GM19395 (cell line): ENCODE results near the gene FN1.

Experiments used
- ATAC-seq: cut with Tn5 transposase; IDR thresholded peaks from one replicate; pipeline ENCODE4 v1.9.1; 2021; ENCODE audit warnings: mild to moderate bottlenecking, moderate library complexity; ENCODE audit not compliant: unreplicated experiment

Gene FN1

DNA sequence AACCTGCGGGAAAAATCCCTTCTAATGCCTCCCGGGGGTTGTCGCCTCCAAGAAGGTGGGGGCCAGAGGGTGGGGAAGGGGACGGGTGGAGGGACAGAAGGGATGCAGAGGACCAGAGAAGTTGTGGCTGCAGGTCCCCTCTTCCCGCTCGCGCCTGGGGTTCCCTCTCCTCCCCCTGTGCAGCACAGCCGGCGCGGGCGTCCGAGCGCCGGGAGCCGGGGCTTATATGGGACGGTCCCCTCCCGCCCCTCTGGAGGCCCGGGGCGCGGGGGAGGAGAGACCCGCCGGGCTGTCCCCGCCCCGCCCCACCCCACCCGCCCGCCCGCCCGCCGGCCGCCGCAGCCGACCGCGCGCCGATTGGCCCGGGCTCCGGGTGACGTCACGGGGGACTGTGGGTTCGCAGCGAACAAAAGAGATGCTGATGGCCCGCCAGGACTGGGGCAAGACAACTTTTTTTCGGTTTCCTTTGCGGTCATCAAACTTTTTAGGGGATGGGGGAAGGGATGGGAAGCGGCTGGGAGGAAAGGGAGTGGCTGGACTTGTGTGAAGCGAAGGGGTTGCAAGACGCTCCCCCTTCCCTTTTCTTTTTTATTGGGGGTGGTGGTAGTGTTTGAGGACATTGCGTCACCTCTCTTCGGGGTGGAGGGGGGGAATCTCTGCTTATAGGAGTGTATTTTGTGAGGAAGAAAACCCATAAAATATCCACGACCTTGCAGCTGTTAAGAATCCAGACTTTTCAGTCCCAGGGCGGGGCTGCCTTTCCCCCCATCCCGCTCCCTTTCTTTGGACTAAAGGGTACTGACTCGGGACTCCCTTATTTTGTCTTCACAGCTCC is at the start of gene FN1:
Gene FN1, minus strand, starts transcription at position 199 of the 835 bp plus-strand sequence. CDS start 266 bp downstream, outside the sequence.
- ATAC-seq: peak; percentile 82

DNA sequence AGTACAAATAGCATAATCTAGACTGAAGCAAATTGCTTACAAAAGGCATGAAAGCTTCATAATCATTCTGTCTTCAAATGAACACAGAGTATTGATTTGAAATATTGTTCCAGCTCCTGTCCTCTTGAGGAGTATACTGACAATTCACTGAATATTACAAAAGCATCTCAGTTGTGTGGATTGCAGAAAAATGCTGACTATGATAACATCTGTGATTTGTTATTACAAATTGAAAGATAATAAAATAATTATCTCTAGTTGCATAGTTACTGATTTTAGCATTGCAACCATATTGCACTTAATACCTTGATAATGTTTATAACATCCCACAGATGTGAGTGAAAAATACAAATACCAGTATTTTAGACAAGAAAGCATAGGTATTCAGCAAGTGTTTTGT is 49.2 kb upstream of the FN1 start:
- ATAC-seq: no peak

- ATAC-seq: no peak
Measured at GRCh38 chr2:215484570-215484969, 48.7 kb upstream of the FN1 start.

DNA sequence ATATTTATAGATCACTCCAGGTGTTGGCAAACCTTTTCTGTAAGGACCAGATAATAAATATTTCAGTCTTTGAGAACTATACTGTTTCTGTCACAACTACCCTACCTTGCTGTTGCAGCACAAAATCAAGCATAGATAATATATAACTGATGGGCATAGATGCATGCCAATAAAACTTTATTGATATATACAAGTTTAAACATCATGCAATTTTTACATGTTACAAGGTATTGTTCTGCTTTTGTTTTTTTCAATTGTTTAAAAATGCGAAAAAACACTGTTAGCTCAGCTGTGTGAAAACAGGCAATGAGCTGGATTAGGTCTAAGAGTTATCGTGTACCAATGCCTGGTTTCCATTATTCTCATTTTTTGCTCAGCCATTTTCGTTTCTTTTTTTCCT is 47.6 kb upstream of the FN1 start:
- no peak for ATAC-seq

- ATAC-seq: no peak
Measured at GRCh38 chr2:215479536-215480240, 43.8 kb upstream of the FN1 start.

DNA sequence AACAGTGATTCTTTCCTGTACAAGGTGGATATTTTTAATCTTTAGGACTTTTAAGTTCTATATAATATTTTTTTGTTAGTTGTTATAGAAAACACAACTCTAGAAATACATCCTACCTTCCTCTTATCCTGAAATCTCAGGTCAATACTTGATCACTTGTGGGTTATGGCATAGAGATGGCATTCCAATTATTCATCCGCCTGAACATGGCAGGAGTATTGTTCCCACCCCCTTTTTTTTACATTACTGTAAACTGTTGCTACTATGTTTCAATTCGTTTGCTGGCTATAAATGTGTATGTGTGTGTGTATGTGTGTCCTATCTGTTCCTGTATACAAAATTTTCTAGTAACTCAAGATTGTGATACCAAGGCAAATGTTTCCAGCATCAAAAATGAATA is 43.3 kb upstream of the FN1 start:
- no peak for ATAC-seq

GRCh38 chr2:215476424-215476823 is 40.6 kb upstream of the FN1 start:
- no peak for ATAC-seq

DNA sequence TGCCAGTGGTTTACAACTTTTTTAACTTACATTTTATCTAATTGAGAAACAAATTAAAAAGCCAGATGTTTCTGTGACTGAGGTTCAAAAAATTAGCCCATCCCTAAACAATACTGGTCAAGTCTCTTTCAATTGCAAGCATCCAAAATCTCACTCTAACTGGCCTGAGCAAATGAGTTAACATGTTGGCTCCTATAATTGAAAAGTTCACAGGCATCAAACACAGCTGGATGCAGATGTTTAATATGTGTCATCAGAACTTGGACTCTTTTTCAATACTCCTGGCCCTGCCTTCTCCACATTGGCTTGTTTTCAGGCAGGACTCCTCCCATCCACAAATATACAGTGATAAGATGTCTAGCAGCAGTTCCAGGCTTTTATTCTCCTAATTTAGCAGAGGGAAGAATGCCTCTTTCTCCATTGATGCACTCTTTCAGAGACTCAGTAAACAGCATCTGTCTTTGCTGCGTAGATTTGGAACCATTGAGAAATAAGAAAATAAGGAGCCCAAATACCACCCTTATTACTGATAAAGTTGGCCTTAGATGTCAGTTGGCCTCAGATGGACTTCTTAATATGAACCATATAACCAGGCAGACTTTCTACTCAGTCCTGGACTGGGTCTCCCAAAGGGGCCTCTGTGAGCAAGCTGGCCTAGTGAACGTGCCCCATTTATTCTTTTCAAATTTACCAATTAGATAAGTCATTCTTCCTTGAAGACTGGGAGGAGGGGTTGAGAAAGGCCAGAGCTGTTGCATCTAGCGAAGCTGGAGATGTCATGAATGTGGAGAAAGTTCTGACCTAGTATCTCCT is 30.4 kb upstream of the FN1 start:
- ATAC-seq: no peak

DNA sequence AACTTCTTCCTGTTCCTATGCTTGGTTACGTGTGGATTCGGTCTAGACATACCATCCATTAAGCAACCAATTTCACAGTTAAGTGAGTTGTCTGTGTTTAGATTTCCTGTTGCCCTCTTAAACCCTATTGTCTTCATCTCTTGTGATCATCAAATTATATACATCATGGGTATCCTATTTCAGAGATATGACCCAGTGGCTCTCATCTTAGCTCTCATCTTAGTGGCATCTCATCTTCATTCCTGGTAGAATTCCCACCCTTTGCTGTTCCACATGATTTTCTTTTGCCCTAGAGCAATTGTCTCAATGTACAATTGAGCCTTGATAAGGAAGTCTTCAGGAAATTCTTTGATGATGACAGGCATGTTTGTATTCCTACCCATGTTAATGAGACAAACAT is 29.4 kb upstream of the FN1 start:
- no peak for ATAC-seq

DNA sequence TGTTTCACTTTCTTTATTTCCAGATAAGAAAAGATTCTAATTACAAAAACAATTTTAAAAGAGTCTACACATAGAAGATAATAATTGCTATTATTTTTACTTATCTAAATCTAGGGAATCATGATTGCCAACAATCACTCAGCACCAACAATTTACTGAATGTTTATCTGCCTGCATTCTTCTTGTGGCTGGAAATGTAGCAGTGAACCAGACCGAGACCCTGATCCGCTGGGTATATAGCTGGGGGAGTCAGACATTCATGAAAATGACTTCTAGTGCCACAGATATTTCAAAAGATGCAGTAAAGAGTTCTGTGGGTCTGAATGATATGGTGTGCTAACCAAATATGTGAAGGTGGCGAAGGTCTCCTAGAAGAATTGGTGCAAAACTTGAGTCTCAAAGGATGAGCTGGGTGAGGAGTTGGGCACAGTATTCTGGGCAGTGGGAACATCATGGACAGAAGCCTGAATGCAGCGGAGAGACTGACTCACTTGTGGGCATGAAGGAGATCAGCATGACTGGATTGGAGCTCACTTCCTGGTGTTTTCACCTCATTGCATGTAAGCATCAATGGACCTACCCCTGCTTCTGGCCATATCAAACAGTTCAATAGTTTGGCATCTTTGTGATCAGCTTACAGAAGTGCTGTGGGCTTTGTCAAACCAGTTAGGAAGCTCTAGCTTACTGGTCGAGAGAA is 26.1 kb upstream of the FN1 start:
- no peak for ATAC-seq

DNA sequence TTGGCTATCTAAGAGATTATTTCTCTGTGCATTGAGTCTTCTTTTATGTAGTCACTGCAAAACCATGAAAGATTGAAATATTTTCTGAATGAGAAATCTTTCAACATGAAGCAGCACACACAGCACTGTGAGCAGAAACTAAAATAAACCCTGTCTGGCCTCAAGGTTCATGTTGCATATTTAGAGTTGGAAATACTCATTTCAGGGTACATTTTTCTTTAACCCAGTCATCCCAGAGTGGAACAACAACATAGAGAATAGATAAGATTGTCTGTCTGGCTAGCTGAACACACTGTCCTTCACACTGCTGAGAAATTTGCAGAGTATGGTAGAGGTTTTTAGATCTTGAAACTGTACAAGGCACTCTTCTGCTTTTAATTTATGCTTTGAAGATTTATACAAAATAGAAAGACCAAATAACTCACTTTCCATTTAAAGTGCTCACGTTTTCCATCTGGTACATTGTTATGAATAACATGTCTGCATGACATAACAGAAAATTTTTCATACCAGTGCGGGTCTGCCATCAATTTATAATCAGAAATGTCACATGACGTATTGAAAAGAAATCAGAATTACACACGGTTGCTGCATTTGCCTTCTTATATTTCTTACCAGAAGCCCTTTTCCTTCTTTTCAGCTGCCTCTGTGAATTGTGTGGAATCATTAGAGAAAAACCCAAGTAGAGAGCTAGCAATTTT is 25.0 kb upstream of the FN1 start:
- ATAC-seq: no peak

- no peak for ATAC-seq
Measured at GRCh38 chr2:215455958-215456357, 20.1 kb upstream of the FN1 start.

DNA sequence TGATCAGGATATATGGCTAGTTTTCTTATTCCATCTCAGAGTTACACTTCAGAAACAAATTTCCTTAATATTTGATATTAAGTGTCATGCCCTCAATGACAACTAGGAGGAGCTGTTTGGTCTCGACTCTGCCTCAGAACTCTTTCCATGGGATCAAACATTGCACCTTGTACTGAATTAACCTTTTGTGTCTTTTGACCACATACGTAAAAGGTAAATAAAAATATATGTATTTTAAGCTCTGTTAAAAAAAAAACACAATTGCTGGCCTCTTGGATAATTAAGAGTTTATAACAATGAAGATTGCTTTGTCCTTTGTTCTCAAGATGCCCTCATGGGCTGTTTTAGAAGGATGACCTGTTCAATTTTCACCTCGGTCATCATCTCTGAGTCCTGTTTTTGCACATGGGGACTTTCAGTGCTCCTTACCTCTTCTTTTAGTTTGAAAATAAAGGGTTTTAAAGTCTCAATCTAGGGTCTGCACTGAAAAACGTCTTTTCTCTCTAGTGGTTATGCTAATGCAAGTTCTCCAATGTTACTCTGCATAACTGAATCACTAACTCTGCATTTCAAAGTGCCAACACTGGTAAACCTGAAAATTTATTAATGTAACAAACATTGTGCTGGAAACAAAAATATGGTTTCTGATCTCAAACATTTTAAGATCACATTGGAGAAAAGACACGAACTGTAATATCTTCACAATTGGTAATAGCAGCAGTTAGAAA is 18.8 kb upstream of the FN1 start:
- peak; percentile 84 for ATAC-seq

- ATAC-seq: no peak
Measured at GRCh38 chr2:215452725-215453124, 16.9 kb upstream of the FN1 start.

DNA sequence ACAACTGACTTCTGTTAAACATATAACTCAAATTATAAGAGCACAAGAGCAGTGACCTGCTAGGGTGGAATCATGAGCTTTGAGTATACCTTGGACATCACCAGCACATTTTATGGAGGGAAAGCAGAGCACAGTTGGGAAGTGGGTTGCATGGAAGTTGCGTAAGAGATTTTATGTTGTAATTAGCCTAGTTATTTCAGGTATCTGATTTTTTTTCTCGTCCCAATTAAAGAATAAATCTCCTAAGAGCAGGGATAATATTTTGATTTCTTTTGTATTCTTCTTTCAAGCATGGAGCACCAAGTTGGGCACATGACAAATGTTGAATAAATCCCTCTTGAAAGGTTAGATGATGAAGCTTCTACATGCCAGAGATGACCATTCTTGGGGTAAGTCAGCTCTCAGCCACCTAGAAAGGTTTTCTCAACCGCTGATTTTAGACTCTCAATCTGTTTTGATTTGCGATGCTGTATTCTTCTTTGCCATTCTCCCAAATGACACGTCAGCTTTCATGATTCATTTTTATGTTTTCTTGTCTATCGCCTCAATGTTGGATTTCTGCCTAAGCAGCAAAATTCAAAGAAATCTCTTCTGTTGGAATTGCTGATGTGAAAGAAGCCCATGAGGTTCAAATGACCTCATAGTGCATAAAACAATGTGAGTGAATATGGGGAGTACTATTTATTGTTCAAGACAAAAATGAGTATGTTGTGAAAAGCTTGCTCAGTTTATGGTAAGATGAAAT is 15.3 kb upstream of the FN1 start:
- ATAC-seq: no peak

DNA sequence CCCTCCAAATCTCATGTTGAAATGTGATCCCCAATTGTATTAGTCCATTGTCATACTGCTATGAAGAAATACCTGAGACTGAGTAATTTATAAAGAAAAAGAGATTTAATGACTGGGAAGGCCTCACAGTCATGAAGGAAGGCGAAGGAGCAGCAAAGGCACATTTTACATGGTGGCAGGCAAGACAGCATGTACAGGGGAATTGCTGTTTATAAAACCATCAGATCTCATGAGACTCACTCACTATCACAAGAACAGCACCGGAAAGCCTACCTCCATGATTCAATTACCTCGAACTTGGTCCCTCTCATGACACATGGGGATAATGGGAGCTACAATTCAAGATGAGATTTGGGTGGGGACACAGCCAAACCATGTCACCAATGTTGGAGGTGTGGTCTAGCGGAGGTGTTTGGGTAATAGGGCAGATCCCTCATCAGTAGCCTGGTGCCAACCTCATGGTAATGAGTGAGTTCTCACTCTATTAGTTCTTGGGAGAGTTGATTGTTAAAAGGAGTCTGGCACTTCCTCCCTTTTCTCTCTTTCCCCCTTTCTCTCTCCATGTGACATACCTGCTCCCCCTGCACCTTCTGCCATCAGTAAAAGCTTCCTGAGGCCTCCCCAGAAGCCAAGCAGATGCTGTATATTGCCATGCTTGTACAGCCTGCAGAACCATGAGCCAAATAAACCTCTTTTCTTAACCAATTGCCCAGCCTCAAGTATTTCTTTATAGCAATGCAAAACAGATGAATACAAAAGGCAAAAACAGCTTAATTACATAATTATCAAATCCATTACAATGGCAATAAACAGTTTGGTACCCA is 14.5 kb upstream of the FN1 start:
- no peak for ATAC-seq

GRCh38 chr2:215447673-215448081 is 11.8 kb upstream of the FN1 start:
- no peak for ATAC-seq

DNA sequence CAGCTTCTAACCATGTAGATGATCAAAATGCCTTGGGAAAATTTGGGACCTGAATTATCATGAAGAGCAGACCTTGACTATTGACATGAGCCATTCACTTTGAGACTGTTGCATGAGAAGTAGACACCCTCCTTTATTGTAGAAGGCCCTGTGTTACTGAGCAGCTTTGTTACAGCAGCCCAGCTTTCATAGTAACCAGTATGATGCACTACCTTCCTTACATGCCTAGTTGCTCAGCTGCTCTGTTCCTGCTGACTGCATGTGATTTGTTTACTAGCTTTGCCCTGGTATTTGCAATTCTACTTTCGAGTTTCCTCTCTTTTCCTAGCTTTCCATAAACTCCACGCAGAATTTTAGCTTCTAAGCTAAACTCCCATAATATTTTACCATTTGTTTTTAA is 11.2 kb upstream of the FN1 start:
- ATAC-seq: no peak
